ENCODE measurements around the gene LPP. TPM values are rescaled to one million over a fixed set of nuclear protein-coding genes. Genes with fewer than 3 reads are reported as not detected.

Gene LPP
- polyA plus RNA-seq, 2 of the 4 experiments (the other 2 are of a cell fraction) = 11.0 to 30.8 TPM

DNA sequence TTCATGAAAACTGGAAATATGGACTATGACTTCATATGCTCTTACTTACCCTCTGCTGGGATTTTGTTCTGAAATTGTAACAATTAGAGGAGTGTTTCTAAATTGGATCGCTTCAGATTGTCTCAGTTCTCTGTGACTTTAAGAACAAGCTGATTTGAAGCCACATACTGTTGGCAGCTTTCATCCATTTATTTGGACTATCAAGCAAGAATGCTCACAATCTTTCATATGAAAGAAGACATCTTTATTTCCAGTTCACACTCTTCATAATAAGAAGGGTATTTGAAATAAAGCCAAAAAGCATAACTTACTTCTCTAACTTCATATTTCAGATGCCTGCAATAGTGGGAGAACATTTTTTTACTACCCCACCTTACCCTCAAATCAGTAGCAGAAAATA lies 526.2 kb downstream of the LPP start:
- FAIRE-seq (no peak), DNase-seq (ENCODE audit: low read depth in 1 of 2, low spot score in 1 of 2) (no peak), ATAC-seq (no peak)
- Histone ChIP-seq H3K4me2 (no peak overlapping the region), H3K4me1 (peaks cover 21% of the 10 kb centered on the region; the same call in 2 of the 3 replicates), H3K9me3 (no peaks in the 10 kb centered on the region), H3K4me3 (no peak overlapping the region), H3K27ac (no peak overlapping the region)
- 89% methylated on average over 1 of the region's 1 CpG for WGBS (ENCODE audit: missing lambda C conversion rate)
- ChIA-PET POLR2A (no interaction called here), CTCF (interaction anchor here (0.8 to 1.5 kb wide), 3 partner anchors 9 to 275 kb away, joined by 3 to 4 read pairs (median 4); no protein-coding TSS in a partner anchor)
- TF ChIP-seq, protein P1, sequence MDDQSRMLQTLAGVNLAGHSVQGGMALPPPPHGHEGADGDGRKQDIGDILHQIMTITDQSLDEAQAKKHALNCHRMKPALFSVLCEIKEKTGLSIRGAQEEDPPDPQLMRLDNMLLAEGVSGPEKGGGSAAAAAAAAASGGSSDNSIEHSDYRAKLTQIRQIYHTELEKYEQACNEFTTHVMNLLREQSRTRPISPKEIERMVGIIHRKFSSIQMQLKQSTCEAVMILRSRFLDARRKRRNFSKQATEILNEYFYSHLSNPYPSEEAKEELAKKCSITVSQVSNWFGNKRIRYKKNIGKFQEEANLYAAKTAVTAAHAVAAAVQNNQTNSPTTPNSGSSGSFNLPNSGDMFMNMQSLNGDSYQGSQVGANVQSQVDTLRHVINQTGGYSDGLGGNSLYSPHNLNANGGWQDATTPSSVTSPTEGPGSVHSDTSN (IDR thresholded peaks at IDR 0.05) = no peak
- TF ChIP-seq ZFP36 (IDR thresholded peaks at IDR 0.05; ENCODE audit: borderline replicate concordance, partially characterized antibody) = no peak
- TF ChIP-seq SMC3 (IDR thresholded peaks at IDR 0.05) = no peak
- TF ChIP-seq CBX8 (IDR thresholded peaks at IDR 0.05) = no peak
- TF ChIP-seq, protein P2, sequence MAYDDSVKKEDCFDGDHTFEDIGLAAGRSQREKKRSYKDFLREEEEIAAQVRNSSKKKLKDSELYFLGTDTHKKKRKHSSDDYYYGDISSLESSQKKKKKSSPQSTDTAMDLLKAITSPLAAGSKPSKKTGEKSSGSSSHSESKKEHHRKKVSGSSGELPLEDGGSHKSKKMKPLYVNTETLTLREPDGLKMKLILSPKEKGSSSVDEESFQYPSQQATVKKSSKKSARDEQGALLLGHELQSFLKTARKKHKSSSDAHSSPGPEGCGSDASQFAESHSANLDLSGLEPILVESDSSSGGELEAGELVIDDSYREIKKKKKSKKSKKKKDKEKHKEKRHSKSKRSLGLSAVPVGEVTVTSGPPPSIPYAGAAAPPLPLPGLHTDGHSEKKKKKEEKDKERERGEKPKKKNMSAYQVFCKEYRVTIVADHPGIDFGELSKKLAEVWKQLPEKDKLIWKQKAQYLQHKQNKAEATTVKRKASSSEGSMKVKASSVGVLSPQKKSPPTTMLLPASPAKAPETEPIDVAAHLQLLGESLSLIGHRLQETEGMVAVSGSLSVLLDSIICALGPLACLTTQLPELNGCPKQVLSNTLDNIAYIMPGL (CRISPR knock-in tag; IDR thresholded peaks at IDR 0.05; ENCODE audit: borderline replicate concordance) = no peak
- TF ChIP-seq CHD4 (IDR thresholded peaks at IDR 0.05; ENCODE audit: borderline replicate concordance) = no peak
- TF ChIP-seq, protein P3, sequence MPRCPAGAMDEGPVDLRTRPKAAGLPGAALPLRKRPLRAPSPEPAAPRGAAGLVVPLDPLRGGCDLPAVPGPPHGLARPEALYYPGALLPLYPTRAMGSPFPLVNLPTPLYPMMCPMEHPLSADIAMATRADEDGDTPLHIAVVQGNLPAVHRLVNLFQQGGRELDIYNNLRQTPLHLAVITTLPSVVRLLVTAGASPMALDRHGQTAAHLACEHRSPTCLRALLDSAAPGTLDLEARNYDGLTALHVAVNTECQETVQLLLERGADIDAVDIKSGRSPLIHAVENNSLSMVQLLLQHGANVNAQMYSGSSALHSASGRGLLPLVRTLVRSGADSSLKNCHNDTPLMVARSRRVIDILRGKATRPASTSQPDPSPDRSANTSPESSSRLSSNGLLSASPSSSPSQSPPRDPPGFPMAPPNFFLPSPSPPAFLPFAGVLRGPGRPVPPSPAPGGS (IDR thresholded peaks at IDR 0.05) = no peak
- TF ChIP-seq, protein P4, sequence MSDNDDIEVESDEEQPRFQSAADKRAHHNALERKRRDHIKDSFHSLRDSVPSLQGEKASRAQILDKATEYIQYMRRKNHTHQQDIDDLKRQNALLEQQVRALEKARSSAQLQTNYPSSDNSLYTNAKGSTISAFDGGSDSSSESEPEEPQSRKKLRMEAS (IDR thresholded peaks at IDR 0.05) = no peak
- no peak for TF ChIP-seq BHLHE40 (IDR thresholded peaks at IDR 0.05; ENCODE audit: low read depth, low read length)
- TF ChIP-seq POLR2A (IDR thresholded peaks at IDR 0.05; ENCODE audit: low read length) = no peak
- no peak for TF ChIP-seq SREBF2 (IDR thresholded peaks at IDR 0.05)
- no peak for TF ChIP-seq ZSCAN20 (CRISPR knock-in tag; IDR thresholded peaks at IDR 0.05)
- TF ChIP-seq RNF2 (IDR thresholded peaks at IDR 0.05; ENCODE audit: borderline replicate concordance, low read depth) = no peak
- no peak for TF ChIP-seq ZNF302 (CRISPR knock-in tag; IDR thresholded peaks at IDR 0.05)
- no peak for TF ChIP-seq TP53 (CRISPR knock-in tag; IDR thresholded peaks at IDR 0.05)

DNA sequence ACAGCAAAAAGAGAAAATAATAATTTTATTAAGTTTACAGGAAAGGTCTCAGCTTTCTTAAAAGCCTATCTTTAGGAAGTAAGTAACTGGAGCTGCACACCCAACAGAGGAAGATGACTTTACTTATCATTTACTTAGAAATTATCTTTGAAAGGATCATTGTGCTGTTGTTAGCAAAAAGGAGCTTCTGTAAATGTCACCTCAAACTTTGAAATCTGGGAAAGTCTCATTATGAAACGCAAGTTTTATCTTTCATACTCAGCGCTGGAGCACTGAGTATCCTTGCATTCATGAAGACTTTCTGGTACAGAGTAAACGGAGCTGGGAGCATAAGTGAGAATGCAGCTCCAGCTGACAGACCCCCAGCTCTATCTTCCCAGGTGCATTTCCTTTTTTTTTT lies 526.6 kb downstream of the LPP start:
- CTCF ChIA-PET = interaction anchor here (0.8 to 1.5 kb wide), 3 partner anchors 9 to 275 kb away, joined by 3 to 4 read pairs (median 4); no protein-coding TSS in a partner anchor
- H3K4me2 ChIP-seq = no peak overlapping the region
- no peaks in the 10 kb centered on the region for H3K9me3 ChIP-seq
- no peak overlapping the region for H3K4me3 ChIP-seq
- POLR2A ChIA-PET = no interaction called here
- 96% methylated on average over 3 of the region's 3 CpGs for WGBS (ENCODE audit: missing lambda C conversion rate)
- H3K4me1 ChIP-seq = peaks cover 21% of the 10 kb centered on the region; the same call in 2 of the 3 replicates
- TF ChIP-seq, protein P5, sequence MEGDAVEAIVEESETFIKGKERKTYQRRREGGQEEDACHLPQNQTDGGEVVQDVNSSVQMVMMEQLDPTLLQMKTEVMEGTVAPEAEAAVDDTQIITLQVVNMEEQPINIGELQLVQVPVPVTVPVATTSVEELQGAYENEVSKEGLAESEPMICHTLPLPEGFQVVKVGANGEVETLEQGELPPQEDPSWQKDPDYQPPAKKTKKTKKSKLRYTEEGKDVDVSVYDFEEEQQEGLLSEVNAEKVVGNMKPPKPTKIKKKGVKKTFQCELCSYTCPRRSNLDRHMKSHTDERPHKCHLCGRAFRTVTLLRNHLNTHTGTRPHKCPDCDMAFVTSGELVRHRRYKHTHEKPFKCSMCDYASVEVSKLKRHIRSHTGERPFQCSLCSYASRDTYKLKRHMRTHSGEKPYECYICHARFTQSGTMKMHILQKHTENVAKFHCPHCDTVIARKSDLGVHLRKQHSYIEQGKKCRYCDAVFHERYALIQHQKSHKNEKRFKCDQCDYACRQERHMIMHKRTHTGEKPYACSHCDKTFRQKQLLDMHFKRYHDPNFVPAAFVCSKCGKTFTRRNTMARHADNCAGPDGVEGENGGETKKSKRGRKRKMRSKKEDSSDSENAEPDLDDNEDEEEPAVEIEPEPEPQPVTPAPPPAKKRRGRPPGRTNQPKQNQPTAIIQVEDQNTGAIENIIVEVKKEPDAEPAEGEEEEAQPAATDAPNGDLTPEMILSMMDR (IDR thresholded peaks at IDR 0.05) = no peak
- TF ChIP-seq ZFP36 (IDR thresholded peaks at IDR 0.05; ENCODE audit: borderline replicate concordance, partially characterized antibody) (no peak), HEYL (CRISPR knock-in tag; IDR thresholded peaks at IDR 0.05) (no peak), NFE2L2 (conservative IDR thresholded peaks at IDR 0.05; ENCODE audit: low read length) (no peak), EHMT2 (IDR thresholded peaks at IDR 0.05; ENCODE audit: low read depth) (no peak), SREBF2 (IDR thresholded peaks at IDR 0.05) (no peak), HOXB13 (CRISPR knock-in tag; IDR thresholded peaks at IDR 0.05; ENCODE audit: low read depth) (no peak), RARB (CRISPR knock-in tag; IDR thresholded peaks at IDR 0.05) (no peak), TFCP2L1 (CRISPR knock-in tag; IDR thresholded peaks at IDR 0.05) (no peak), PHF8 (IDR thresholded peaks at IDR 0.05; ENCODE audit: borderline replicate concordance, low read depth) (no peak), GATA3 (IDR thresholded peaks at IDR 0.05; ENCODE audit: borderline replicate concordance) (no peak), CEBPB (IDR thresholded peaks at IDR 0.05) (no peak), NR3C1 (IDR thresholded peaks at IDR 0.05) (no peak), SMC3 (IDR thresholded peaks at IDR 0.05) (no peak)
- TF ChIP-seq, protein P3 (IDR thresholded peaks at IDR 0.05) = no peak
- TF ChIP-seq, protein P1 (IDR thresholded peaks at IDR 0.05) = no peak
- TF ChIP-seq, protein P6, sequence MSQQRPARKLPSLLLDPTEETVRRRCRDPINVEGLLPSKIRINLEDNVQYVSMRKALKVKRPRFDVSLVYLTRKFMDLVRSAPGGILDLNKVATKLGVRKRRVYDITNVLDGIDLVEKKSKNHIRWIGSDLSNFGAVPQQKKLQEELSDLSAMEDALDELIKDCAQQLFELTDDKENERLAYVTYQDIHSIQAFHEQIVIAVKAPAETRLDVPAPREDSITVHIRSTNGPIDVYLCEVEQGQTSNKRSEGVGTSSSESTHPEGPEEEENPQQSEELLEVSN (IDR thresholded peaks at IDR 0.05; ENCODE audit: borderline replicate concordance, low read depth) = no peak
- no peak for DNase-seq (ENCODE audit: low read depth in 1 of 2, low spot score in 1 of 2)
- no peak overlapping the region for H3K27ac ChIP-seq
- ATAC-seq = no peak
- no peak for FAIRE-seq
